Body of pancreas (tissue), 4 donors: ENCODE measurements around the gene MON1B. TPM values are rescaled to one million over a fixed set of nuclear protein-coding genes. Genes with fewer than 3 reads are reported as not detected.

ENCODE experiments used
- ATAC-seq: fragments of 150-250 bp; one replicate; pipeline ENCODE4 v1.9.1; 2016
- DNase-seq, 4 donors: peaks; one replicate each; pipeline ENCODE4 v3.0.0-alpha.2; 2019
- H3K27ac ChIP-seq, 4 donors: fragments of 200-600 bp; sonication (generic); 1 replicate in 3 of 4; 2 replicates in 1 of 4; pipeline versions ENCODE4 v1.5.1 to v1.6.1; 2016 to 2019; ENCODE audit warnings: mild to moderate bottlenecking in 1 of 4, mixed read lengths in 1 of 4, moderate library complexity in 1 of 4
- H3K27me3 ChIP-seq, 2 donors: fragments of 200-600 bp; sonication (generic); one replicate each; pipeline ENCODE4 v1.6.0; 2016; ENCODE audit warnings: mild to moderate bottlenecking in 1 of 2
- H3K36me3 ChIP-seq, 2 donors: fragments of 200-600 bp; sonication (generic); replicated peaks in 1 of 2; 2 replicates each; pipeline ENCODE4 v1.5.1; 2016; ENCODE audit warnings: low read depth in 2 of 2; ENCODE audit not compliant: insufficient read depth in 1 of 2
- H3K4me1 ChIP-seq: fragments of 200-600 bp; sonication (generic); one replicate; pipeline ENCODE4 v1.6.0; 2016
- H3K4me3 ChIP-seq, 2 donors: fragments of 200-600 bp; sonication (generic); 1 replicate in 1 of 2; 2 replicates in 1 of 2; pipeline ENCODE4 v1.5.1; 2016 to 2019
- H3K9me3 ChIP-seq, 3 donors: fragments of 200-600 bp; sonication (generic); 1 replicate in 2 of 3; 2 replicates in 1 of 3; pipeline ENCODE4 v1.5.1; 2016
- POLR2A ChIP-seq, 3 donors: fragments of 450-650 bp; IDR thresholded peaks; one replicate each; pipeline ENCODE4 v1.6.1; 2016; ENCODE audit warnings: antibody characterized with exemption in 3 of 3, mild to moderate bottlenecking in 2 of 3
- WGBS, 2 donors: methylation state at CpG; one replicate each; pipeline ENCODE4 v1.1.5; 2017; 5-methylcytosine and 5-hydroxymethylcytosine counted together
- intact Hi-C: fragments of 100-400 bp; cut with DNase I; formaldehyde crosslinking; loops from one replicate; pipeline ENCODE4 v1.15.1; 2023
- total RNA-seq, 2 donors: library from RNA; depleted of rRNA; stranded (reverse); fragments of >200 nt; gene quantifications; one replicate each; pipeline ENCODE4 v1.1.0, GENCODE V29; 2016
- TF ChIP-seq, protein P1 (sequence below), 7 experiments: fragments of 450-650 bp in 4 of 7; fragments of 200-600 bp in 3 of 7; sonication (generic) in 3 of 7; IDR thresholded peaks; one replicate each; pipeline ENCODE4 v1.5.1; 2016 to 2019; ENCODE audit warnings: antibody characterized with exemption in 7 of 7

Gene MON1B
- total RNA-seq, 2 donors from 2014 or later: 15.6 to 22.4 TPM

DNA sequence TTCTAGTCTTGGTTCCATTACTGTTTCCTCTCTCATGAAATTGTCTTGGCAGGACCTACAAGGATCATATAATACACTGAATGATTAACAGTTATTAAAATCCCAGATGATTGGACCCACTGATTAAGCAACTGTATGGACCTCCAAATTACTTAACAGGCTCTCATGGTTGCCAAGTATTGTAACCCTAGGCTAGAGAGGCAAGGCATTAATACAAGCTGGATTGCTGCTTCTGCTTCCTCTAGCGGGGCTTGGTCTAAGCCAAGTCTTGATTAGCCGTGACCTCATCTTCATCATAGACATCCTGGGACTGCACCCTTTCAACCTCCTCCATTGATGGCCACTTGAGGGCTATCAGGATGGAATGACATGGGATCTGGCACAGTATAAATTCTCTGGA lies 55.2 kb downstream of the MON1B start:
- Histone ChIP-seq H3K36me3 (no peaks in the 10 kb centered on the region), H3K27ac (no peak overlapping the region), H3K4me1 (no peaks in the 10 kb centered on the region), H3K4me3 (no peak overlapping the region), H3K9me3 (no peaks in the 10 kb centered on the region), H3K27me3 (no peaks in the 10 kb centered on the region)
- TF ChIP-seq POLR2A (IDR thresholded peaks at IDR 0.05): no peak
- TF ChIP-seq, protein P1, sequence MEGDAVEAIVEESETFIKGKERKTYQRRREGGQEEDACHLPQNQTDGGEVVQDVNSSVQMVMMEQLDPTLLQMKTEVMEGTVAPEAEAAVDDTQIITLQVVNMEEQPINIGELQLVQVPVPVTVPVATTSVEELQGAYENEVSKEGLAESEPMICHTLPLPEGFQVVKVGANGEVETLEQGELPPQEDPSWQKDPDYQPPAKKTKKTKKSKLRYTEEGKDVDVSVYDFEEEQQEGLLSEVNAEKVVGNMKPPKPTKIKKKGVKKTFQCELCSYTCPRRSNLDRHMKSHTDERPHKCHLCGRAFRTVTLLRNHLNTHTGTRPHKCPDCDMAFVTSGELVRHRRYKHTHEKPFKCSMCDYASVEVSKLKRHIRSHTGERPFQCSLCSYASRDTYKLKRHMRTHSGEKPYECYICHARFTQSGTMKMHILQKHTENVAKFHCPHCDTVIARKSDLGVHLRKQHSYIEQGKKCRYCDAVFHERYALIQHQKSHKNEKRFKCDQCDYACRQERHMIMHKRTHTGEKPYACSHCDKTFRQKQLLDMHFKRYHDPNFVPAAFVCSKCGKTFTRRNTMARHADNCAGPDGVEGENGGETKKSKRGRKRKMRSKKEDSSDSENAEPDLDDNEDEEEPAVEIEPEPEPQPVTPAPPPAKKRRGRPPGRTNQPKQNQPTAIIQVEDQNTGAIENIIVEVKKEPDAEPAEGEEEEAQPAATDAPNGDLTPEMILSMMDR (IDR thresholded peaks at IDR 0.05): no peak
- intact Hi-C loops: no loop called here
- whole genome bisulfite sequencing, 2 donors: 75 to 88% methylated on average over 2 of the region's 2 CpGs
- ATAC-seq: no peak
- DNase-seq: no peak

- ATAC-seq: no peak
- intact Hi-C loops: no loop called here
These were observed 59.4 kb downstream of the MON1B start for GRCh38 chr16:77250400-77250799.

More at GRCh38 chr16:77250400-77250799, 59.4 kb downstream of the MON1B start:
- no peaks in the 10 kb centered on the region for H3K36me3 ChIP-seq
- H3K27me3 ChIP-seq: no peaks in the 10 kb centered on the region
- H3K27ac ChIP-seq: no peak overlapping the region
- H3K9me3 ChIP-seq: no peaks in the 10 kb centered on the region
- WGBS, 2 donors: 80% methylated on average over 4 of the region's 4 CpGs
- no peak for DNase-seq
- no peak overlapping the region for H3K4me3 ChIP-seq
- H3K4me1 ChIP-seq: no peaks in the 10 kb centered on the region
- TF ChIP-seq, protein P1 (IDR thresholded peaks at IDR 0.05): no peak
- TF ChIP-seq POLR2A (IDR thresholded peaks at IDR 0.05): no peak

Other genes starting within 250 kb of the MON1B start
- 1 to 10 TPM in 1 of 2 donors, not detected in 1; 1.0 TPM for gene SYCE1L, start 8.2 kb downstream of the MON1B start, total RNA-seq
- 1 to 10 TPM in 1 of 2 donors, under 1 TPM in 1; 0.52 to 2.6 TPM for gene ADAMTS18, start 243.8 kb downstream of the MON1B start, total RNA-seq